ENCODE results near the gene ARHGAP26. TPM values are rescaled to one million over a fixed set of nuclear protein-coding genes. Genes with fewer than 3 reads are reported as not detected.
A peak's percentile ranks its signal among the peaks of the same experiment; 100 is the strongest.

ARHGAP26 gene
- total and polyA plus RNA-seq, 7 donors: 2.5 to 28.7 (median 12.0) TPM

- no peak for TF ChIP-seq CTCF (IDR thresholded peaks at IDR 0.05)
- Histone ChIP-seq H3K36me3 (ENCODE audit: insufficient read depth in 1 of 2, low read depth in 1 of 2) (no peaks in the 10 kb centered on the region), H3K4me3 (no peak overlapping the region), H3K27ac (no peak overlapping the region), H3K9me3 (no peaks in the 10 kb centered on the region), H3K27me3 (ENCODE audit: insufficient read depth in 3 of 3, low read length in 2 of 3) (no peaks in the 10 kb centered on the region), H3K4me1 (peaks cover 33% of the 10 kb centered on the region)
- WGBS, 3 donors: 70 to 80% (median 76%) methylated on average over 6 of the region's 6 CpGs
- DNase-seq: peak in 1 of 2 donors; percentile 61
- ATAC-seq: peak in 3 of 4 donors; percentile 37 to 54 (median 37)
- intact Hi-C loops (cut with DNase I): no loop called here
Measured at GRCh38 chr5:142807372-142807911, 37.3 kb downstream of the ARHGAP26 start.

- no peak for ATAC-seq
- peaks cover 38% of the 10 kb centered on the region for H3K4me1 ChIP-seq
- intact Hi-C loops (cut with DNase I): loop anchor here in 1 of 2 donors (1.0 kb wide), 1 partner anchor 14 kb away; no protein-coding TSS in a partner anchor
- no peak for DNase-seq
- no peak overlapping the region for H3K4me3 ChIP-seq
- TF ChIP-seq CTCF (IDR thresholded peaks at IDR 0.05): no peak
- H3K27ac ChIP-seq: no peak overlapping the region
- WGBS, 3 donors: 73 to 83% (median 77%) methylated on average over 2 of the region's 2 CpGs
- H3K9me3 ChIP-seq: no peaks in the 10 kb centered on the region
- H3K36me3 ChIP-seq (ENCODE audit: insufficient read depth in 1 of 2, low read depth in 1 of 2): no peaks in the 10 kb centered on the region
- no peaks in the 10 kb centered on the region for H3K27me3 ChIP-seq (ENCODE audit: insufficient read depth in 3 of 3, low read length in 2 of 3)
Measured at GRCh38 chr5:142808878-142809598, 38.9 kb downstream of the ARHGAP26 start.

- Histone ChIP-seq H3K9me3 (no peaks in the 10 kb centered on the region), H3K27ac (no peak overlapping the region), H3K27me3 (ENCODE audit: insufficient read depth in 3 of 3, low read length in 2 of 3) (no peaks in the 10 kb centered on the region), H3K4me1 (peaks cover 48% of the 10 kb centered on the region), H3K4me3 (no peak overlapping the region), H3K36me3 (ENCODE audit: insufficient read depth in 1 of 2, low read depth in 1 of 2) (no peaks in the 10 kb centered on the region)
- no peak for DNase-seq
- no peak for ATAC-seq
- no peak for TF ChIP-seq CTCF (IDR thresholded peaks at IDR 0.05)
- WGBS, 3 donors: 29 to 60% (median 40%) methylated on average over 1 of the region's 1 CpG
- intact Hi-C loops (cut with DNase I): no loop called here
Measured at GRCh38 chr5:142810081-142810480, 39.9 kb downstream of the ARHGAP26 start.

- ATAC-seq: peak in 2 of 4 donors; percentile 26 to 57
- no peaks in the 10 kb centered on the region for H3K9me3 ChIP-seq
- H3K36me3 ChIP-seq (ENCODE audit: insufficient read depth in 1 of 2, low read depth in 1 of 2): no peaks in the 10 kb centered on the region
- H3K27ac ChIP-seq: no peak overlapping the region
- no peak for DNase-seq
- no peak for TF ChIP-seq CTCF (IDR thresholded peaks at IDR 0.05)
- intact Hi-C loops (cut with DNase I): no loop called here
- 62 to 76% (median 63%) methylated on average over 6 of the region's 6 CpGs for WGBS, 3 donors
- no peak overlapping the region for H3K4me3 ChIP-seq
- H3K4me1 ChIP-seq: peaks cover 54% of the 10 kb centered on the region
- no peaks in the 10 kb centered on the region for H3K27me3 ChIP-seq (ENCODE audit: insufficient read depth in 3 of 3, low read length in 2 of 3)
Measured at GRCh38 chr5:142810743-142811290, 40.6 kb downstream of the ARHGAP26 start.
